GM18951 (cell line): ENCODE measurements around the gene SBF2.

Source experiments
- POLR2A ChIP-seq: IDR thresholded peaks from 4 replicates; pipeline ENCODE4 v1.6.1; 2011; ENCODE audit warnings: mild to moderate bottlenecking; ENCODE audit not compliant: insufficient read length, insufficient read depth; ENCODE audit errors: extremely low read depth
- in situ Hi-C: fragments of 300-500 bp; cut with MboI; formaldehyde crosslinking; loops from one replicate; pipeline ENCODE4 v1.12.0; 2022; ENCODE audit warnings: low sequenced_read_pairs, mixed read lengths, inconsistent platforms; ENCODE audit not compliant: unreplicated experiment

SBF2 gene

GRCh38 chr11:10323793-10324170 is 29.8 kb upstream of the SBF2 start:
- TF ChIP-seq POLR2A, result no peak
- in situ Hi-C loops, result loop anchor here (25.0 kb wide), 1 partner anchor 561 kb away; no protein-coding TSS in a partner anchor

DNA sequence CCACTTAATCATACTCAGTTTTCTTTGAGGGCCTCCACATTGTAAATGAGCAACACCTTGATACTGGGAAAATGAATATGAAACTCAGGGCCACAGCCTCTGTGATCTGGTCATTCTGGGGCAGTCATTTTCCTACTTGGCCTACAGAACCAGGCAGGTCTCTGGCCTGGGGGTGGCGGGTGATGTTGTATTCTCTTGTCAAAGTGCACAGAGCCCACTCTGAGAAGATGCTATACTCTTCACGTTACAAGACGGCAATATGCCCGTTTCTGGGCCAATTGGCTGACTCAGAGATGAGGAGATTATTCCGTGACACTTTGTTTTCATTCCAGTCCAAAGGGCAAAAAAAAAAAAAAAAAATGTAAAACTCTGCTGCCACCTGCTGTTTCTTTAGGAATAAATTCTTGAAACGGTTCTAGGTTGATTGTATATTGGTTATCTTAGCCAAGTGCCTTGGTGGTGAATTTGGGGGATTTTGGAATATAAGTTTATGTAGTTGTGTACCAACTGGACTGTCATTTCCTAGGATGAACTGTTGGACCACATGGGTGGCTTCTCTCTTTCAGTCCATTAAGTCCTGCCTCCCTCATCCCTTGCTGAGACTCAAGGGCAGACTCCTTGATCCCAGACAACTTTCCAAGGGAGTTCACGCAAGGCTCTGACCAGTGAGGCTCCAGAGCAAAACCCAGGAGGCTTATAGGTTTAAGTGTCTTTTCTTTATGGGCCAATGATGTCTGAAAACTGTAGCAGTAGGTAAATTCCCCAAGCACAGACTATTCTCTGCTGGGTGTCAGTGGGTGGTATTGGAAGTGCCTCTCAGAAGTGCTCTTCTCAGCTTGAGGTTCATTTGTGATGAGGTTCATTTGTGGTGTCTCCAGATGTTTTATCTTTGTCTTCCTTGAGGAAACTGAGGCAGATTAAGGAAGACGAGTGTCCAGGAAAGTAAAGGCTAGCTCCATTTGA is 29.1 kb upstream of the SBF2 start:
- in situ Hi-C loops, result loop anchor here (25.0 kb wide), 1 partner anchor 561 kb away; no protein-coding TSS in a partner anchor
- no peak for TF ChIP-seq POLR2A

- no peak for TF ChIP-seq POLR2A
- in situ Hi-C loops, result loop anchor here (25.0 kb wide), 1 partner anchor 560 kb away; no protein-coding TSS in a partner anchor
Measured at GRCh38 chr11:10322401-10322800, 28.4 kb upstream of the SBF2 start.

- in situ Hi-C loops, result loop anchor here (25.0 kb wide), 1 partner anchor 559 kb away; no protein-coding TSS in a partner anchor
- no peak for TF ChIP-seq POLR2A
Measured at GRCh38 chr11:10320736-10321465, 26.9 kb upstream of the SBF2 start.

- no peak for TF ChIP-seq POLR2A
- in situ Hi-C loops, result loop anchor here (25.0 kb wide), 1 partner anchor 558 kb away; no protein-coding TSS in a partner anchor
Measured at GRCh38 chr11:10319702-10320558, 25.9 kb upstream of the SBF2 start.

DNA sequence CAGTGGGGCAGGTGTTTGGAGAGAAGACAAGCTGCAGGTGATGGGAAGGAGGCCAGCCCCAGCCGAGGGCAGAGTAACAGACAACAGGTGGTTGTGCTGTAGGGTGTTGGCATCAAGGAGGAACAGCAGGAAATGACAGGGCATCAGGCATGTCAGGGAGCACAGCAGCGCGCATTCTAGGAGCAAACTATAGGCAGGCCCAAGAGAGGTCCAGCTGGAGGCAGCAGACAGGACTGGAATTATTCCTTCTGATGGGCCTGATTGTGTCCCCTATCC is 24.4 kb upstream of the SBF2 start:
- TF ChIP-seq POLR2A, result no peak
- in situ Hi-C loops, result loop anchor here (25.0 kb wide), 1 partner anchor 556 kb away; no protein-coding TSS in a partner anchor

DNA sequence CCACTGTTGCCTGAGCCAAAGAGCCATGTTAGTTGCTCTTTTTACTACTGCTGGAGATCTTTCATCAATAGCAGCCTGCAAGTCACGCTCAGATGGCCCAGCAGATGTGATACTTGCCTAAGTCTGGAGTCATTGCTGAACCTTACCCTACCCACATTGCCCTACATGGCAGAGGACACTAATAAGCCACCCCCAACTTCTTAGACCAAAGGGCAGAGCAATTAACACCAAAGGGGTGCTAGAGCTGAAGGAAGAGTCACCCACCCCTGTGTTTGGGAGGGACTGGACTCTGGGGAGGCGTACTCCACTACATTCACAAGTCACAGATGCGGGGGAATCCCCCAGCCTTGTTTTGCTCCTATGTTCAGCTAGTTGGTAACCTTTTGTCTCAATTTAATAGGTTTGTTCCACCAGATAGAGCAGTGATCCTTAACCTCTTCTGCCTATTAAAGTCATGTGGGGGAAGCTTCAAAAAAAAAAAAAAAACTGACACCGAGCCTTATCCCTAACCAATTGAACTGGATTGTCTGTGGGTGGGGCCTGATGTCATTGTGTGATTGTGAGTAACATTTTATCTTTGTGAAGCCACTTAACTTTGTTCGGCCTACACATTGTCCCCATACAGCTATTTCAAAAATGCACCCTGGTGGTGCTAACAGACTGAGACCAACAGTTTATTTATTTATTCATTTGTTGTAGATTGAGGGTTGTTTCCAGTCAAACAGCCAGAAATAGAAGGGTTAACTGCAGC is 23.9 kb upstream of the SBF2 start:
- no peak for TF ChIP-seq POLR2A
- in situ Hi-C loops, result loop anchor here (25.0 kb wide), 1 partner anchor 556 kb away; no protein-coding TSS in a partner anchor

DNA sequence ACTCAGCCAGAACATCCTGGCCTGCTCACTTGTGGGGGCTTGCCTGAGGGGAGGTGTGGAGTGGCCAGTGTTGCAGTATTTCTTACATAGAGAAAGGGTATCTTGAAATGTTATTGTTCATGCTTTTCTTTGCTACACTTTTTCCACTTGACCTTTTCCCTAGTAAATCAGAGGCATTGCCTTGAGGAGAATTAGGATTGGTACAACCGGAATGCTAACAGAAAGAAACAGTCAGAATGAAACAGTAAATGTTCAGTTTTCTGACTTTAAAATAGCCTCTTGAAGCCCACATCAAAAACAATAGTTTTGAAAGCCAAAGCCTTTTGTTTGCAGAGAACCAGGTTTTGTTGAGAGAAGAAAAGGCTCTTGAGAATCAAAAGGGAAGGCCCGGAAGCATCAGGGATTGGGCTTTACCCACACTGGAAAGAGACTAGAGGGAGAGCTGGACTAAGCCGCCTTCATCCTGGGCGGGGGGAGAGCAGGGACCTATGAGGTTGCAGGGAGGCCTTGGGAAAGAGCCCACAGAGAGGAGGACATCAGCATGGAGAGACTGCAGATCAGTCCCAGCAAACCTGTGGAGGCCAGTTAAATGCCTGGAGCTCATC is 23.2 kb upstream of the SBF2 start:
- in situ Hi-C loops, result loop anchor here (25.0 kb wide), 1 partner anchor 555 kb away; no protein-coding TSS in a partner anchor
- TF ChIP-seq POLR2A, result no peak

DNA sequence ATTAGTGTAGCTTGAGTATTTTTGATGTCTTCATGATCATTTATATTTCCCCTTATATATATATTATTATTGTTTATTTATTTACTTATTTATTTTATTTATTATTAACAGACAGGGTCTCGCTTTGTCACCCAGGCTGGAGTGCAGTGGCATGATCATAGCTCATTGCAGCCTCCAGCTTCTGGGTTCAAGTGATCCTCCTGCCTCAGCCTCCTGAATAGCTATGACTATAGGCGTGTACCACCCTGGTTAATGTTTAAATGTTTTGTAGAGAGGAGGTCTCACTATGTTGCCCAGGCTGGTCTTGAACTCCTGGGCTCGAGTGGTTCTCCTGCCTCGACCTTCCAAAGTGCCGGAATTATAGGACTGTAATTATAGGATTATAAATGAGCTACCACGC is 21.1 kb upstream of the SBF2 start:
- no peak for TF ChIP-seq POLR2A
- in situ Hi-C loops, result loop anchor here (25.0 kb wide), 1 partner anchor 553 kb away; no protein-coding TSS in a partner anchor

GRCh38 chr11:10314199-10315072 is 20.4 kb upstream of the SBF2 start:
- TF ChIP-seq POLR2A, result no peak
- in situ Hi-C loops, result loop anchor here (25.0 kb wide), 1 partner anchor 552 kb away; no protein-coding TSS in a partner anchor

GRCh38 chr11:10311802-10312201 is 17.8 kb upstream of the SBF2 start:
- in situ Hi-C loops, result loop anchor here (25.0 kb wide), 1 partner anchor 550 kb away; no protein-coding TSS in a partner anchor
- no peak for TF ChIP-seq POLR2A
